LNCaP clone FGC (cell line): ENCODE data around the gene SND1.

Source experiments
- DNase-seq: peaks from one replicate; pipeline ENCODE4 v3.0.0-alpha.2; 2011; ENCODE audit warnings: low read depth
- H3K4me3 ChIP-seq: 2 replicates; pipeline ENCODE4 v1.5.1; 2011; ENCODE audit warnings: mild to moderate bottlenecking, low read depth, low read length, control low read depth
- TF ChIP-seq, protein P1 (sequence below): IDR thresholded peaks from 2 replicates; pipeline ENCODE4 v1.5.1; 2012; ENCODE audit warnings: mild to moderate bottlenecking; ENCODE audit not compliant: control insufficient read depth, insufficient read depth; ENCODE audit errors: extremely low read depth

SND1 gene

DNA sequence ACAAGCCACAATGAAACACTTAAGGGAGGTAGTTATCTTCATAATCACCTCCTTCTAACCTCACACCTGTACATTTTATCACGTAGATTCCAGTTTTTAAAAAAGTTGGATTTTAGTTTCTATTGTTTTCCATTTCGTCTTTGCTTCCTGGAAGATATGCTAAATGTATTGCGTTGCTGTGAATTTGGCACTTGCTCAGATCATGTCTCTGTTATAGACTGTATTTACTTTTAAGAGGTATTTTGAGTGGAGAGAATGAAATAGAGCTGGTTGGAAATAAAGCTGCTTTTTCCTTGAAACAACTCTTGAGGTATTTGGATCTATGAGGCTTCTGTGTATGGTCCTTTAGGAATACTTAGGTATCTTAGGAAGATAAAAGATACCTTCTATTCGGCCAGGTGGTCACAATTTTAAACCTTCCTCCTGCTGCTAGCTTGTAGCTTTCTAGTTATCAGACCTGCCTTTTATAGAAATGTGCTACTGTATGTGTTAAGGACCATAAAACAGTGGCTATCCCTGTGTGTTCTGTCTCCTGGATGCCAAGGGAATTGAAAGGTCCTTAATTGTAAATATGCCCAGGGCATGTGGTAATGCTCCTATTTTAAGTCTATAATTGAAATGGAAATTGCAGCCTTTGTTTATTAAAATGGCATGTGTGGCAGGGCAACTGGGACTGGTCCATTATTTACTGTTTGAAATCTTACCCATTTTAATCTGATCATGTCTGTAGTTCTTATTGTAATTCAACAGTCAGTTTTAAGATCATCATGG is 147.7 kb downstream of the SND1 start:
- no peak overlapping the region for H3K4me3 ChIP-seq
- TF ChIP-seq, protein P1, sequence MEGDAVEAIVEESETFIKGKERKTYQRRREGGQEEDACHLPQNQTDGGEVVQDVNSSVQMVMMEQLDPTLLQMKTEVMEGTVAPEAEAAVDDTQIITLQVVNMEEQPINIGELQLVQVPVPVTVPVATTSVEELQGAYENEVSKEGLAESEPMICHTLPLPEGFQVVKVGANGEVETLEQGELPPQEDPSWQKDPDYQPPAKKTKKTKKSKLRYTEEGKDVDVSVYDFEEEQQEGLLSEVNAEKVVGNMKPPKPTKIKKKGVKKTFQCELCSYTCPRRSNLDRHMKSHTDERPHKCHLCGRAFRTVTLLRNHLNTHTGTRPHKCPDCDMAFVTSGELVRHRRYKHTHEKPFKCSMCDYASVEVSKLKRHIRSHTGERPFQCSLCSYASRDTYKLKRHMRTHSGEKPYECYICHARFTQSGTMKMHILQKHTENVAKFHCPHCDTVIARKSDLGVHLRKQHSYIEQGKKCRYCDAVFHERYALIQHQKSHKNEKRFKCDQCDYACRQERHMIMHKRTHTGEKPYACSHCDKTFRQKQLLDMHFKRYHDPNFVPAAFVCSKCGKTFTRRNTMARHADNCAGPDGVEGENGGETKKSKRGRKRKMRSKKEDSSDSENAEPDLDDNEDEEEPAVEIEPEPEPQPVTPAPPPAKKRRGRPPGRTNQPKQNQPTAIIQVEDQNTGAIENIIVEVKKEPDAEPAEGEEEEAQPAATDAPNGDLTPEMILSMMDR: no peak
- DNase-seq: peak; percentile 48

DNA sequence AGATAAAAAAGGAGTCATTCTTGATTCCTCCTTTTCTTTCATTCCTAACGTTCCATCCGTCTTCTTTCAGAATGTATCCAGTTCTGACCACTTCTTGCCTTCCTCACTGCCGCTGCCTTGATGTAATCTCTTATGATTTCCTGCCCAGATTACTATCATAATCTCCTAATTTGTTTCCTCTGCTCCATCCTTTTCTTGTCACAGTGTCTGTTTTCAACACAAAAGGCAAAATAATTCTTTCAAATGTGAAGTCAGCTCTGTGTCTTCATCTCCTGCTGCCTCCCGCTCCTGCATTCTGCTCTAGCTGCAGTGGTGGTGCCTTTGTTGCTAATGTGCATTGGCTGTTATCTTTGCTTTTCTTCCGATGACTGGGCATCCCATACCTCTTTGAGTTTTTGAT is 150.9 kb downstream of the SND1 start:
- no peak for DNase-seq
- no peak overlapping the region for H3K4me3 ChIP-seq
- TF ChIP-seq, protein P1: no peak

DNA sequence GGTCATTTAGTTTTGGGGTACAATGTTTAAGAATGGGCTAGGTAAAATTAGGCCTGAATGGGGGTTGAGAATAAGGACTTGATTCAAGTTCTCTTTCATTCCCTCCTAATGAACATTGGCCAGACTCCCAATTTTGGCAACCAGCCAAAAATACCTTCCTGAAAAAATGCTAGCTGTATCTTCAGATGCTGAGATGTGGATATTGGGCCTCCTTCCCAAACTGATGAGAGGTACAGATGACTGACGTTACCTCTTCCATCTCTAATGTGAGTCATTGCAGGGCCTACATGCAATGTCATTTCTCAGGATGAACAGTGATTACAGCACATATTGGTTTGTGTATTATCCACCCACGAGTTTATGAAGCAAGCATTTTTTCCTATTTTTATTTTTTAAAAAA is 151.6 kb downstream of the SND1 start:
- TF ChIP-seq, protein P1: no peak
- no peak overlapping the region for H3K4me3 ChIP-seq
- no peak for DNase-seq

DNA sequence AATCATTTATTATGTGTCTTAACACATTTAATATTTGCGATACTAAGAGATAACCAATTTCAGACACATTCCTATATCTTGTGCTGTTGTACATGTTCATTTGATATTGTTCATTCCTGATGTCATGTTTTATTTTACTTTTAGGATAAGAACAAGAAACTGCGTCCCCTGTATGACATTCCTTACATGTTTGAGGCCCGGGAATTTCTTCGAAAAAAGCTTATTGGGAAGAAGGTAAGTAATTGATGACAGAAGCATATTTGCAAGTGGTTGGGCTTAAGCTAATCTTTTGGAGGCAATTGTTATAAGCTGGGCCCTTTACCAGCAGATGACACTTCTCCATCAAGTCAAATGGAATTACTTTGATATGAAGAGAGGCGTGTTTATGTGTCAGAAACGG is 155.3 kb downstream of the SND1 start:
- TF ChIP-seq, protein P1: no peak
- no peak overlapping the region for H3K4me3 ChIP-seq
- no peak for DNase-seq

DNA sequence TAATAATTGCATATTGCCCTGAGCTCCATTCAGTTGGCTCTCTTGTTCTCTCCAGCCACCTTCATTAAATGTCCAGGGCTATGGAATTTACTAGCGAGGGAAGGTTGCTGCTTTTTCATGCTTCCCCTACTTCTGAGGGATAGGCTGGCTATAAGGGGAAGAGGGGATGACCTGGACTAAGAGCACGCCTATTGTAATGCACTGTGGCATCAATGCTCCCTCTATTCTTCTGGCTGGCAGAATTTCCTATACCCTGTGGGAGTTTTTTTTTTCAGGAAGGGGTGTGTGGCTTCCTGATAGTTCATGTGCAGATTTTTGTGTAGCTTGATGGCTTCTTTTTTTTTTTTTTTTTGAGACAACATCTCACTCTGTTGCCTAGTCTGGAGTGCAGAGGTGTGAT is 155.8 kb downstream of the SND1 start:
- DNase-seq: no peak
- TF ChIP-seq, protein P1: no peak
- no peak overlapping the region for H3K4me3 ChIP-seq

DNA sequence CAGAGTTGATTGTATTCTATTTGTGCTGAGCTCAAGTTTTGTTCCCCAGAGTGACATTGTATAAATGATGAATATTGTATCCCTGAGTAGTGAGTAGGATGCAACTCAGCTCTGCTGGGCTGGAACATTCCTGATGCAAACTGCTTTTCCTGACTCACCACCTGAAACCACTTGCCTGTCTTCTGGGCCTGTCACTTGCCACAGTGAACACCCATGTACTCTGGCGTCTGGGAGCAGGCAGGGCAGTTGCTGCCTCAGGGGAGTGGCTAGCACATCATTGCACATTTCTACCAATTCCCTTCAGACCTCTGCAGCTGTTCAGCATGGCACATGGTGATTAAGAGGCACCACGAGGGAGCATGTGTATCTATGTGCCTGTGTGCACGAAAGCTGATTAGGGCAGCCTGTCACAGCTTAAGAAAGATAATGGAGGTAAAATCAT is 157.3 kb downstream of the SND1 start:
- no peak overlapping the region for H3K4me3 ChIP-seq
- TF ChIP-seq, protein P1: no peak
- no peak for DNase-seq

DNA sequence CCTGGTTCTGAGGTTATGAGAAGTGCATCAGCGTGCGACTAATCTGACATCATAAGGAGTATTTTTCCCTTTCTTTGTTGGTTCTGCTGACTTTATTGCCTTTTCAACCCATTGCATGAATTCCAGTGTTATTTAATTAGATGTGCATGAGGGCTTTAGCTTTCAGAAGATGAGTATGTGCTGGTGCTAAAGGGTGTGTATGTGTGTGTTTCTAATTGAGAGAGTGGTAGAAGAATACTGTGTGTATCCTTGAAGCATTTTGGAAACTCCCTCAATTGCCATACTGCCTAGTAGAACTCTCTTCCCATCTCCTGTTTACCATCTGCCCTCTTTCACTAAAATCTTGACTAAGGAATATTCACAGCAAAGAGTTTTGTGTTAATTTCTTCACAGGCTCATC is 158.1 kb downstream of the SND1 start:
- H3K4me3 ChIP-seq: no peak overlapping the region
- no peak for DNase-seq
- TF ChIP-seq, protein P1: no peak
